Muscle of leg (tissue), 11 donors: ENCODE data around the gene BMP7. TPM values are rescaled to one million over a fixed set of nuclear protein-coding genes. Genes with fewer than 3 reads are reported as not detected.

ENCODE experiments used
- DNase-seq: peaks from one replicate; pipeline ENCODE4 v3.0.0; 2013
- H3K27ac ChIP-seq: one replicate; pipeline ENCODE4 v1.5.1; 2013; ENCODE audit warnings: mild to moderate bottlenecking, low read length, control low read depth
- H3K27me3 ChIP-seq: one replicate; pipeline ENCODE4 v1.6.1; 2013; ENCODE audit warnings: low read length; ENCODE audit not compliant: control insufficient read depth, insufficient read depth
- H3K36me3 ChIP-seq: one replicate; pipeline ENCODE4 v1.6.1; 2013; ENCODE audit warnings: low read length; ENCODE audit not compliant: control insufficient read depth, insufficient read depth
- H3K4me1 ChIP-seq: one replicate; pipeline ENCODE4 v1.6.1; 2013; ENCODE audit warnings: low read length; ENCODE audit not compliant: control insufficient read depth, insufficient read depth
- H3K4me3 ChIP-seq: one replicate; pipeline ENCODE4 v1.5.1; 2013; ENCODE audit warnings: low read length, control low read depth
- H3K9me3 ChIP-seq: replicated peaks from 2 replicates; pipeline ENCODE4 v1.6.1; 2013; ENCODE audit warnings: low read depth, low read length; ENCODE audit not compliant: control insufficient read depth
- WGBS: methylation state at CpG from one replicate; pipeline ENCODE4 v1.1.5; 2013; ENCODE audit warnings: missing lambda C conversion rate; ENCODE audit not compliant: insufficient coverage; 5-methylcytosine and 5-hydroxymethylcytosine counted together
- polyA plus RNA-seq, 8 donors: library from polyadenylated mRNA; unstranded; fragments of 120-200 nt; gene quantifications; one replicate each; pipeline versions ENCODE4 v1.2.1 to v1.2.3, GENCODE V29; 2013; ENCODE audit warnings: inconsistent platforms in 1 of 8, low replicate concordance in 1 of 8; ENCODE audit not compliant: insufficient read length in 8 of 8, insufficient read depth in 1 of 8
- total RNA-seq: library from RNA; stranded (reverse); fragments of 120-200 nt; gene quantifications from one replicate; pipeline ENCODE4 v1.2.4, GENCODE V29; 2013

The BMP7 gene
- total and polyA plus RNA-seq, 9 donors: 3.7 to 11.3 (median 5.1) TPM

DNA sequence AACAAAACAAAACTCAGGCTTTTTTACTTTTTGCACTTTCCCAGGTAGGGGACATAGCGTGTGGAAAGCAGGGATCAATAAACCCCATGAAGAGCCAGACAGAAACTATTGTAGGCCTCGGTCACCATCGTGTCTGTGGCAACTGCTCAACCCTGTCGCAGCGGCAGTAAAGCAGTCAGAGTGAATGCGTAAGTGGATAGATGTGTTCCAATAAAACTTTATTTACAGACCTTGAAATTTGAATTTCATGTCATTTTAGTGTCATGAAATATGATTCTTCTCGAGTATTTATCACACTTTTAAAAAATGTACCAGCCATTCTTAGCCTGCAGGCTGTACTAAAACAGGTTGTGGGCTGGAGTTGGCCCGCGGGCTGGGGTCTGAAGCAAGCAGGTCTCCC lies 14.5 kb downstream of the BMP7 start:
- WGBS: no CpG with 5 or more reads among the region's 9 CpGs

DNA sequence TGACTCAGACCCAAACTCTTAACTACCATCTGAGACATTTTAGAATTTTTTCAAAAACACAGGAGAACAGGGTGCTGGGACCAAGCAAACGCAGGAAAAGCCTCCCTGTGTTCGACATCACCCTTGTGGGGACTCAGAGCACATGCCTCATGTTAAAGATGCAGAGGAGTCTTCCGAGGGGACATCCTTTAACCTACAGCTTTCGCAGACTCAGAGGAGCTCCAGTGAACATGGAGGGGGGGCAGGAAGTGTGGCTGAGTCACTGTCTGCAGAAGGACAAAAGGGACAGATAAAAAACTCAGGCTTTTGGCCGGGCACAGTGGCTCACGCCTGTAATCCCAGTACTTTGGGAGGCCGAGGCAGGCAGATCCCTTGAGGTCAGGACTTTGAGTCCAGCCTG lies 15.1 kb downstream of the BMP7 start:
- H3K27me3 ChIP-seq: peaks cover 16% of the 10 kb centered on the region
- H3K4me3 ChIP-seq: no peak overlapping the region
- no peak for DNase-seq
- H3K9me3 ChIP-seq: no peaks in the 10 kb centered on the region
- H3K36me3 ChIP-seq: no peaks in the 10 kb centered on the region
- H3K4me1 ChIP-seq: peaks cover 3% of the 10 kb centered on the region
- 51% methylated on average over 7 of the region's 7 CpGs for WGBS
- no peak overlapping the region for H3K27ac ChIP-seq

More for the DNA sequence above, 14.5 kb downstream of the BMP7 start:
- Histone ChIP-seq H3K27me3 (peaks cover 18% of the 10 kb centered on the region), H3K27ac (no peak overlapping the region), H3K36me3 (no peaks in the 10 kb centered on the region), H3K4me3 (no peak overlapping the region), H3K4me1 (peaks cover 3% of the 10 kb centered on the region), H3K9me3 (no peaks in the 10 kb centered on the region)
- no peak for DNase-seq

DNA sequence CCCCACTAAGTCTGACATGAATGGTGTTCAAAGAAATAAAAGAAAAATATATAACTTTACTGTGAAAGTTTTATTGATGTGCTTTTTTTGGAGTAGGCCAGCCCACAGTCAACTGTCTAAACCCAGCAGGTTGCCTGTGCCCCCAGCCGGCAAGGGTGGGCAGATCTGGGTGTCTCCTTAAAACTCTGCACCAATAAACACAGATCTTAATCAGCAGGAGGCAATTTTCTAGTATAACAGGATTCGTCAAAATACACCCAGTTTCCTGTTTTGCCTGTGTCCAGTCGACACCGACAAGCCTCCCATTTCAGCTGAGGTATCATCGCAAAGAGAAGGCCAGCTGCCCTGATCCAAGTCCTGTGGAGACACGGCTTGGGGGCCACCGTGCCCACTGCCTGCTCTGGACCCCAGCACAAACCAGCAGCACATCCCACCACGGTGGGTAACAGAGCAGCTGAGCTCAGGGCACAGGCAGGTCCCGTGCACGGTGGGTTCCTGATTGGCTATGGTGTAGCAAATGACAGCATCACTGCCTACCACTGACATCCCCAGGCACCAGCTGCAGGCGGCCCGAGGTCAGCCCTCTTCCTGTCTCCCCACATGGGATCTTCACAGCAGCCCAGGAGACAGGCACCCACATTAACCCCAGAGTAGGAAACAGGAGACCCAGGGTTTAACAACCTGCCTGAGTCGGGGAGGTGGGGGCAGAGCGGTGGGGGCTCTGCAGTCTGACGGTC lies 15.7 kb downstream of the BMP7 start:
- Histone ChIP-seq H3K4me1 (peaks cover 3% of the 10 kb centered on the region), H3K9me3 (no peaks in the 10 kb centered on the region), H3K4me3 (no peak overlapping the region), H3K27ac (no peak overlapping the region), H3K36me3 (no peaks in the 10 kb centered on the region), H3K27me3 (peaks cover 14% of the 10 kb centered on the region)
- WGBS: 37% methylated on average over 9 of the region's 15 CpGs
- DNase-seq: no peak

DNA sequence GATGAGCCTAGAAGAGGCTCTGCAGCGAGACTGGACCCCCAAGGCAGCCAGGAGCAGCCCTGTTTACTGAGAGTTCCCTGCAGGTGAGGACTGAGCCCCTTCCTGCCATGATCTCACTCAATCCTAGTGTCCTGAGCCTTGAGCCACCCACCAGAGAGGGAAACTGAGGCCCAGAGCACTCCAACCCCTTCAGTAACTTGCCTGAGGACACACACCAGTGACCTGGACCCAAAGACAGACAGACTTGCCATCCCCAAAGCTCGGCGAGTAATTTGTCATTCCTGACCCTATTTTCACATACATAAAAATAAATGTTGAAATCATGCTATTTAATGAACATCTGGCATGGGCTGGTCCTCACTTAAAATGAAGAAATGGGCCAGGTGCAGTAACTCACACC lies 16.7 kb downstream of the BMP7 start:
- 100% methylated on average over 1 of the region's 3 CpGs for WGBS
- Histone ChIP-seq H3K27ac (no peak overlapping the region), H3K4me1 (peaks cover 3% of the 10 kb centered on the region), H3K36me3 (no peaks in the 10 kb centered on the region), H3K4me3 (no peak overlapping the region), H3K27me3 (peaks cover 12% of the 10 kb centered on the region), H3K9me3 (no peaks in the 10 kb centered on the region)
- no peak for DNase-seq

DNA sequence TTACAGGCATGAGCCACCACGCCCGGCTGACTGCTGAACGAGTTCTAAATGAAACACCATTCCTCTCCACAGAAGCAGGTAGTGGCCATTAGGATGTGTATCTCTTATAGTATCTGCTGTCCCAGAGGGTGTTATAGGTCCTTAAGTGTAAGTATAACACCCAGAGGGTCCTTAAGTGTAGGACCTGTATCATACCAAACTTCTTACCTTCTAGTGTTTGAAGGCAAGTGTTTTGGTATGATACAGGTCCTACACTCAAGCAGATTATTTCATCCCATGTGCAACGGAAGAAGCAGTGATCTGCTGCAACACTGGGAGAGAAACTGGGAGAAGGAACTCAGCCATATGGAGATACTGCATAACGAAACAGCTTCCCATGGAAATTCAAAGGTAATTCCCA lies 17.4 kb downstream of the BMP7 start:
- DNase-seq: no peak
- Histone ChIP-seq H3K4me3 (no peak overlapping the region), H3K4me1 (peaks cover 3% of the 10 kb centered on the region), H3K27me3 (peaks cover 12% of the 10 kb centered on the region), H3K9me3 (no peaks in the 10 kb centered on the region), H3K36me3 (no peaks in the 10 kb centered on the region), H3K27ac (no peak overlapping the region)
- WGBS: no CpG with 5 or more reads among the region's 5 CpGs

DNA sequence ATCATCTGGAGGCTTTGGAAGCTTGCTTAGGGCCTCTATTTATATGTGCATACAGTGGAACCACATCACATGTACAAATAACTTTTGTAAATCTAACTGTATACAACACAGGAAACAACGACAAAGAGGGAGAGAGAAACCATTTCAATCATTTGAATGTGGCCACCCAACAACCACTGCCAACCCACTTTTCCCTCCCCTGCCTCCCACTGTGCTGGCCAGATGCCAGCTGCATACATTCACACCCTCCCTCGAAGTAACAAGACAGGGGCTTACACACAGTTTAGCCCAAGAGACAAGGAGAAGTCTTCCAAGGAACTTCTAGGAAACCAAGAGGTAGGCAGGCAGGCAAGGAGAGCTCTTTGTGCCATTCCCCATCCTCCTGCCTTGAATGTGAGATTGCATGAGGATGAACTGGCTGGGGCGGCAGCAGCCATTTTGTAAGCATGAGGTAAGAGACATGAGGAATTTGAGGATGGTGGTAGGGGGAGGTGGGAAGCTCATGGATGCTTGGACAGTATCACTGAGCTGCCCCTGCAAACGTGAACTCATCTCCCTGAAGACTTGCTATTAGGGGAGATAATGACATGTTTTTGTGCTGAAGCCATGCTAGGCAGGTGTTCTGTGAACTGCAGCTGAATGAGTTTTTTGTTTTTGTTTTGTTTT lies 18.2 kb downstream of the BMP7 start:
- Histone ChIP-seq H3K4me1 (peaks cover 3% of the 10 kb centered on the region), H3K36me3 (no peaks in the 10 kb centered on the region), H3K9me3 (no peaks in the 10 kb centered on the region), H3K4me3 (no peak overlapping the region), H3K27ac (no peak overlapping the region), H3K27me3 (peaks cover 12% of the 10 kb centered on the region)
- DNase-seq: no peak
- 88% methylated on average over 1 of the region's 4 CpGs for WGBS

GRCh38 chr20:57247292-57247965 lies 19.0 kb downstream of the BMP7 start:
- no peaks in the 10 kb centered on the region for H3K36me3 ChIP-seq
- 76% methylated on average over 6 of the region's 8 CpGs for WGBS
- H3K27me3 ChIP-seq: peaks cover 11% of the 10 kb centered on the region
- no peaks in the 10 kb centered on the region for H3K9me3 ChIP-seq
- H3K27ac ChIP-seq: no peak overlapping the region
- peaks cover 3% of the 10 kb centered on the region for H3K4me1 ChIP-seq
- H3K4me3 ChIP-seq: no peak overlapping the region
- DNase-seq: no peak

GRCh38 chr20:57245997-57246396 lies 20.4 kb downstream of the BMP7 start:
- no peak overlapping the region for H3K4me3 ChIP-seq
- no peaks in the 10 kb centered on the region for H3K36me3 ChIP-seq
- H3K4me1 ChIP-seq: peaks cover 3% of the 10 kb centered on the region
- H3K27me3 ChIP-seq: peaks cover 4% of the 10 kb centered on the region
- no peak for DNase-seq
- H3K9me3 ChIP-seq: no peaks in the 10 kb centered on the region
- no peak overlapping the region for H3K27ac ChIP-seq
- no CpG with 5 or more reads among the region's 5 CpGs for WGBS

GRCh38 chr20:57244627-57245214 lies 21.7 kb downstream of the BMP7 start:
- Histone ChIP-seq H3K4me3 (no peak overlapping the region), H3K9me3 (no peaks in the 10 kb centered on the region), H3K4me1 (peaks cover 3% of the 10 kb centered on the region), H3K27ac (no peak overlapping the region), H3K36me3 (no peaks in the 10 kb centered on the region), H3K27me3 (peaks cover 2% of the 10 kb centered on the region)
- WGBS: no CpG with 5 or more reads among the region's 3 CpGs
- DNase-seq: no peak

DNA sequence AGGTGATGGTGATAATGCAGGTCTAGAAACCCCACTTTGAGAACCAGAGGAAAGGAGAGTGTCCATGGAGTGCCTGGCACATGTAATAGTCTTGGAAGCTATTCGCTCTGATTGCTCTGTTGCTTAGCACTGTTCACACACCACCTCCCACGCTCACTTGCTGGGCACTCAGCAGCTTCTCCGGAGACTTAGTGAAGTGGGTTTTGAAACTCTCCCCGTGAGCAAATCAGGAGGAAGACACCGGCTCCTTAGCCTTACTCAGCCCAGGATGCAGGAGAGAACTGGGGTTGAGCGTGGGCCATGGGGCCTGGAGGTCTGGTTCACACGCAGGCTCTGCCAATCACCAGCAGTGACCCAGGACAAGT lies 22.2 kb downstream of the BMP7 start:
- Histone ChIP-seq H3K9me3 (no peaks in the 10 kb centered on the region), H3K4me3 (no peak overlapping the region), H3K4me1 (peaks cover 3% of the 10 kb centered on the region), H3K27ac (no peak overlapping the region), H3K27me3 (peaks cover 1% of the 10 kb centered on the region), H3K36me3 (no peaks in the 10 kb centered on the region)
- WGBS: 77% methylated on average over 4 of the region's 7 CpGs
- no peak for DNase-seq
